ENCODE results near the gene PI4KB. TPM values are rescaled to one million over a fixed set of nuclear protein-coding genes. Genes with fewer than 3 reads are reported as not detected.

Gene PI4KB
- total and polyA plus RNA-seq, 9 of the 15 experiments (the other 6 are each of a cell fraction or from before 2014, with no cell fraction given), result 3.1 to 65.4 (median 45.1) TPM

DNA sequence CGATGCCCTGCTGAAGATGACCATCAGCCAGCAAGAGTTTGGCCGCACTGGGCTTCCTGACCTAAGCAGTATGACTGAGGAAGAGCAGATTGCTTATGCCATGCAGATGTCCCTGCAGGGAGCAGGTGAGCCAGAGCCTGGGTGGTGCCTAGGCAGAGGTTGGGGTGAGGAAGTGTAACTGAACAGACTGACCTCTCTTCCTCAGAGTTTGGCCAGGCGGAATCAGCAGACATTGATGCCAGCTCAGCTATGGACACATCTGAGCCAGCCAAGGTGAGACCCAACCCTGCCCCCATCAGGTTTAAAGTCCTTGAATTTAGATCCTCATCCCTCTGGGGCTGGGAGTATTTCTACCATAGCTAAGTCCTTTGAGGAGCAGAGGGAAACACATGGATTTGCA, 60.9 kb downstream of the PI4KB start:
- H4K20me1 ChIP-seq (replicated peaks; ENCODE audit: control insufficient read depth, insufficient read depth, low read length), result no peaks in the 10 kb centered on the region
- no peak for FAIRE-seq
- WGBS (ENCODE audit: insufficient coverage, low coverage, missing lambda C conversion rate), result 100% methylated on average over 3 of the region's 3 CpGs
- BruUV-seq (replicated peaks), result no TSS peak
- H3K9ac ChIP-seq (ENCODE audit: insufficient read depth in 1 of 2, low read depth in 2 of 2, low read length in 2 of 2), result no peak overlapping the region
- peaks cover 76% of the 10 kb centered on the region for H3K36me3 ChIP-seq (ENCODE audit: control insufficient read depth, insufficient read depth, low read length)
- POLR2A ChIA-PET, result interaction anchor here (2.0 to 3.8 kb wide), 2 partner anchors 12 to 14 kb away, joined by 7 to 29 read pairs; partner anchors contain the start of genes PSMD4 and ZNF687
- no peak for DNase-seq (ENCODE audit: extremely low read depth in 1 of 4, low spot score in 3 of 4)
- in situ Hi-C loops (cut with MboI), result no loop called here
- no peak overlapping the region for H3K27ac ChIP-seq (ENCODE audit: extremely low read depth, low read depth, low read length)
- intact Hi-C loops (cut with micrococcal nuclease), result no loop called here
- no peak for ATAC-seq
- H3K4me3 ChIP-seq, result no peak overlapping the region
- no peak overlapping the region for H3K4me2 ChIP-seq (ENCODE audit: insufficient read depth, low read length)
- H2AFZ ChIP-seq (ENCODE audit: low read depth, low read length), result no peak overlapping the region
- CTCF ChIA-PET (ENCODE audit: low intra/inter-chr PET ratio), result interaction anchor here (0.7 kb wide), 1 partner anchor 39 kb away, joined by 3 read pairs; no protein-coding TSS in a partner anchor
- H3K79me2 ChIP-seq (ENCODE audit: control insufficient read depth, insufficient read depth, low read length), result peaks cover 9% of the 10 kb centered on the region; the same call in 2 of the 3 replicates
- 0 out of 5 replicates have a peak, but pooled peaks cover 0 to under 1% of the 10 kb centered on the region in 2 experiments for H3K4me1 ChIP-seq (replicated peaks in 1 of 2; ENCODE audit: control insufficient read depth in 2 of 2, insufficient read depth in 2 of 2, low read length in 2 of 2)
- H3K9me3 ChIP-seq (replicated peaks; ENCODE audit: control insufficient read depth, insufficient read depth, low read depth, low read length), result no peaks in the 10 kb centered on the region
- H3K27me3 ChIP-seq (ENCODE audit: control insufficient read depth in 2 of 2, insufficient read depth in 2 of 2, low read length in 2 of 2), result no peaks in the 10 kb centered on the region
- TF ChIP-seq FOXK1 (CRISPR knock-in tag; IDR thresholded peaks at IDR 0.05; ENCODE audit: borderline replicate concordance), result no peak
- no peak for TF ChIP-seq SMAD2 (IDR thresholded peaks at IDR 0.05; ENCODE audit: low read depth, low read length)
- TF ChIP-seq FOXK2 (conservative IDR thresholded peaks at IDR 0.05 in 1 of 2, IDR thresholded peaks at IDR 0.05 in 1 of 2; ENCODE audit: low read depth in 2 of 2), result no peak
- TF ChIP-seq KLF1 (tag; IDR thresholded peaks at IDR 0.05), result no peak
- no peak for TF ChIP-seq MED1 (CRISPR knock-in tag; IDR thresholded peaks at IDR 0.05; ENCODE audit: borderline replicate concordance)
- TF ChIP-seq CREB1 (IDR thresholded peaks at IDR 0.05), result no peak
- no peak for TF ChIP-seq CREB1 (CRISPR knock-in tag; IDR thresholded peaks at IDR 0.05)
- TF ChIP-seq, protein P1, sequence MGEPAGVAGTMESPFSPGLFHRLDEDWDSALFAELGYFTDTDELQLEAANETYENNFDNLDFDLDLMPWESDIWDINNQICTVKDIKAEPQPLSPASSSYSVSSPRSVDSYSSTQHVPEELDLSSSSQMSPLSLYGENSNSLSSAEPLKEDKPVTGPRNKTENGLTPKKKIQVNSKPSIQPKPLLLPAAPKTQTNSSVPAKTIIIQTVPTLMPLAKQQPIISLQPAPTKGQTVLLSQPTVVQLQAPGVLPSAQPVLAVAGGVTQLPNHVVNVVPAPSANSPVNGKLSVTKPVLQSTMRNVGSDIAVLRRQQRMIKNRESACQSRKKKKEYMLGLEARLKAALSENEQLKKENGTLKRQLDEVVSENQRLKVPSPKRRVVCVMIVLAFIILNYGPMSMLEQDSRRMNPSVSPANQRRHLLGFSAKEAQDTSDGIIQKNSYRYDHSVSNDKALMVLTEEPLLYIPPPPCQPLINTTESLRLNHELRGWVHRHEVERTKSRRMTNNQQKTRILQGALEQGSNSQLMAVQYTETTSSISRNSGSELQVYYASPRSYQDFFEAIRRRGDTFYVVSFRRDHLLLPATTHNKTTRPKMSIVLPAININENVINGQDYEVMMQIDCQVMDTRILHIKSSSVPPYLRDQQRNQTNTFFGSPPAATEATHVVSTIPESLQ (CRISPR knock-in tag; IDR thresholded peaks at IDR 0.05), result no peak
- H3K9me1 ChIP-seq (ENCODE audit: control insufficient read depth, insufficient read depth, low read length), result no peaks in the 10 kb centered on the region
